NCI-H524 treated with DMSO at 0.1 percent for 48 hours (cell line): ENCODE data around the gene ZDHHC20.

Experiments used
- DNase-seq: peaks from one replicate; lab custom pipeline; 2025; lab: John Stamatoyannopoulos, UW

Gene ZDHHC20

GRCh38 chr13:21458813-21459701, at the start of gene ZDHHC20:
Gene ZDHHC20, minus strand, starts transcription at chr13:21459303. Its CDS starts 132 bp downstream, at chr13:21459171.
- DNase-seq: no peak

- no peak for DNase-seq
Measured at GRCh38 chr13:21504379-21504778, 45.3 kb upstream of the ZDHHC20 start.

GRCh38 chr13:21501686-21502085, 42.6 kb upstream of the ZDHHC20 start:
- DNase-seq: no peak

GRCh38 chr13:21486322-21486721, 27.2 kb upstream of the ZDHHC20 start:
- DNase-seq: no peak

GRCh38 chr13:21483748-21484147, 24.6 kb upstream of the ZDHHC20 start:
- no peak for DNase-seq

GRCh38 chr13:21481359-21481758, 22.3 kb upstream of the ZDHHC20 start:
- DNase-seq: no peak

GRCh38 chr13:21478881-21479808, 20.0 kb upstream of the ZDHHC20 start:
- peak; percentile 21 for DNase-seq

- DNase-seq: peak; percentile 59
Measured at GRCh38 chr13:21476893-21477472, 17.9 kb upstream of the ZDHHC20 start.

- DNase-seq: no peak
Measured at GRCh38 chr13:21475115-21475514, 16.0 kb upstream of the ZDHHC20 start.

- no peak for DNase-seq
Measured at GRCh38 chr13:21470785-21471184, 11.7 kb upstream of the ZDHHC20 start.

- DNase-seq: no peak
Measured at GRCh38 chr13:21466527-21466926, 7.4 kb upstream of the ZDHHC20 start.

- DNase-seq: no peak
Measured at GRCh38 chr13:21465710-21466160, 6.6 kb upstream of the ZDHHC20 start.

GRCh38 chr13:21463424-21463823, 4.3 kb upstream of the ZDHHC20 start:
- DNase-seq: no peak

- no peak for DNase-seq
Measured at GRCh38 chr13:21461131-21461530, 2.0 kb upstream of the ZDHHC20 start.

- DNase-seq: peak; percentile 31
Measured at GRCh38 chr13:21458451-21458812, 671 bp downstream of the ZDHHC20 start.

- DNase-seq: no peak
Measured at GRCh38 chr13:21453387-21454081, 5.6 kb downstream of the ZDHHC20 start.

GRCh38 chr13:21450936-21451335, 8.2 kb downstream of the ZDHHC20 start:
- DNase-seq: no peak

- DNase-seq: no peak
Measured at GRCh38 chr13:21446656-21447055, 12.4 kb downstream of the ZDHHC20 start.

GRCh38 chr13:21445759-21446158, 13.3 kb downstream of the ZDHHC20 start:
- DNase-seq: no peak

- no peak for DNase-seq
Measured at GRCh38 chr13:21443171-21443570, 15.9 kb downstream of the ZDHHC20 start.

GRCh38 chr13:21436582-21436981, 22.5 kb downstream of the ZDHHC20 start:
- no peak for DNase-seq

GRCh38 chr13:21435687-21436151, 23.4 kb downstream of the ZDHHC20 start:
- DNase-seq: no peak
